Measurements from ENCODE around the gene CCNYL1. TPM values are rescaled to one million over a fixed set of nuclear protein-coding genes. Genes with fewer than 3 reads are reported as not detected.
"Not testable (repeated sequence)": the region's sequence is repeated elsewhere in the genome, so short reads cannot be mapped to it uniquely, and the experiment has no call there.

Gene CCNYL1
- total RNA-seq, 6 experiments from 2014 or later: 7.1 to 11.9 (median 9.4) TPM

- TF ChIP-seq CTCF (IDR thresholded peaks at IDR 0.05) (no peak), POLR2A (IDR thresholded peaks at IDR 0.05) (no peak)
- no peak for DNase-seq
- ATAC-seq: no peak
- H3K9me3 ChIP-seq: no peaks in the 10 kb centered on the region
- WGBS (ENCODE audit: insufficient coverage, low coverage, low lambda C conversion rate, missing lambda C conversion rate): 89% methylated on average over 5 of the region's 5 CpGs
- H3K27ac ChIP-seq: no peak overlapping the region
- peaks cover 0 to 13% (median 5%) of the 10 kb centered on the region in 4 donors for H3K4me1 ChIP-seq
- no peaks in the 10 kb centered on the region for H3K36me3 ChIP-seq
- H3K27me3 ChIP-seq: no peaks in the 10 kb centered on the region
- intact Hi-C loops (cut with DNase I): no loop called here
- H3K4me3 ChIP-seq: no peak overlapping the region
Observed at GRCh38 chr2:207716056-207716455, 4.6 kb downstream of the CCNYL1 start.

- Histone ChIP-seq H3K4me1 (peaks cover 0 to 6% (median under 1%) of the 10 kb centered on the region in 4 donors), H3K4me3 (no peak overlapping the region), H3K9me3 (no peaks in the 10 kb centered on the region), H3K27ac (no peak overlapping the region), H3K36me3 (no peaks in the 10 kb centered on the region), H3K27me3 (no peaks in the 10 kb centered on the region)
- DNase-seq: no peak
- 53% methylated on average over 3 of the region's 3 CpGs for WGBS (ENCODE audit: insufficient coverage, low coverage, low lambda C conversion rate, missing lambda C conversion rate)
- no peak for ATAC-seq
- intact Hi-C loops (cut with DNase I): no loop called here
- no peak for TF ChIP-seq POLR2A (IDR thresholded peaks at IDR 0.05)
- TF ChIP-seq CTCF (IDR thresholded peaks at IDR 0.05): no peak
Observed at GRCh38 chr2:207718521-207718920, 7.1 kb downstream of the CCNYL1 start.

GRCh38 chr2:207719008-207719407, 7.6 kb downstream of the CCNYL1 start:
- no peaks in the 10 kb centered on the region for H3K36me3 ChIP-seq
- ATAC-seq (no peak), DNase-seq (no peak)
- no peak overlapping the region for H3K27ac ChIP-seq
- H3K9me3 ChIP-seq: no peaks in the 10 kb centered on the region
- intact Hi-C loops (cut with DNase I): no loop called here
- no peaks in the 10 kb centered on the region for H3K27me3 ChIP-seq
- WGBS (ENCODE audit: insufficient coverage, low coverage, low lambda C conversion rate, missing lambda C conversion rate): 71% methylated on average over 1 of the region's 1 CpG
- TF ChIP-seq CTCF (IDR thresholded peaks at IDR 0.05) (no peak), POLR2A (IDR thresholded peaks at IDR 0.05) (no peak)
- peaks cover 0 to 6% (median 0%) of the 10 kb centered on the region in 4 donors for H3K4me1 ChIP-seq
- H3K4me3 ChIP-seq: no peak overlapping the region

GRCh38 chr2:207719655-207720054, 8.2 kb downstream of the CCNYL1 start:
- H3K4me3 ChIP-seq; H3K9me3 ChIP-seq; DNase-seq; intact Hi-C loops (cut with DNase I); H3K27ac ChIP-seq; H3K4me1 ChIP-seq; ATAC-seq; H3K27me3 ChIP-seq; H3K36me3 ChIP-seq: not testable (repeated sequence)
- 100% methylated on average over 2 of the region's 2 CpGs for WGBS (ENCODE audit: insufficient coverage, low coverage, low lambda C conversion rate, missing lambda C conversion rate)

- H3K9me3 ChIP-seq: no peaks in the 10 kb centered on the region
- H3K4me1 ChIP-seq: peaks cover 0 to 6% (median under 1%) of the 10 kb centered on the region in 4 donors
- H3K36me3 ChIP-seq: no peaks in the 10 kb centered on the region
- no peak overlapping the region for H3K27ac ChIP-seq
- no peaks in the 10 kb centered on the region for H3K27me3 ChIP-seq
- WGBS (ENCODE audit: insufficient coverage, low coverage, low lambda C conversion rate, missing lambda C conversion rate): 76% methylated on average over 6 of the region's 6 CpGs
- intact Hi-C loops (cut with DNase I): no loop called here
- H3K4me3 ChIP-seq: no peak overlapping the region
- ATAC-seq (no peak), DNase-seq (no peak)
- TF ChIP-seq CTCF (IDR thresholded peaks at IDR 0.05): no peak
- TF ChIP-seq POLR2A (IDR thresholded peaks at IDR 0.05): no peak
Observed at GRCh38 chr2:207720517-207721187, 9.2 kb downstream of the CCNYL1 start.

Measured in right lobe of liver (tissue), 6 donors.